COR-L47 (cell line): ENCODE data around the gene RTKN.
"Not testable (repeated sequence)": the region's sequence is repeated elsewhere in the genome, so short reads cannot be mapped to it uniquely, and the experiment has no call there.

Source experiments
- DNase-seq: peaks from one replicate; lab custom pipeline; 2025; lab: John Stamatoyannopoulos, UW

RTKN gene

GRCh38 chr2:74441690-74442482 lies at the start of gene RTKN:
TSS of gene RTKN (minus strand) at chr2:74441937. CDS start at chr2:74441816, 121 bp downstream.
- peak; percentile 41 for DNase-seq

GRCh38 chr2:74489906-74490305 lies 48.2 kb upstream of the RTKN start:
- no peak for DNase-seq

- no peak for DNase-seq
Measured at GRCh38 chr2:74488643-74489481, 47.1 kb upstream of the RTKN start.

GRCh38 chr2:74486141-74486540 lies 44.4 kb upstream of the RTKN start:
- DNase-seq, result no peak

- not testable (repeated sequence) for DNase-seq
Measured at GRCh38 chr2:74483675-74484164, 42.0 kb upstream of the RTKN start.

- DNase-seq, result peak; percentile 94
Measured at GRCh38 chr2:74482801-74483674, 41.3 kb upstream of the RTKN start, which contains the start of the genes CCDC142 and TTC31. TSS of gene CCDC142 (minus strand) at chr2:74482998. CDS start at chr2:74482837, 161 bp downstream. TSS of gene TTC31 (plus strand) at chr2:74483081. CDS start at chr2:74483096, 15 bp downstream.

- peak; percentile 59 for DNase-seq
Measured at GRCh38 chr2:74481961-74482800, 40.4 kb upstream of the RTKN start.

GRCh38 chr2:74481431-74481830 lies 39.7 kb upstream of the RTKN start:
- DNase-seq, result no peak

GRCh38 chr2:74474899-74475298 lies 33.2 kb upstream of the RTKN start:
- no peak for DNase-seq

GRCh38 chr2:74474481-74474880 lies 32.7 kb upstream of the RTKN start:
- no peak for DNase-seq

- no peak for DNase-seq
Measured at GRCh38 chr2:74472945-74473258, 31.2 kb upstream of the RTKN start.

GRCh38 chr2:74472086-74472944 lies 30.6 kb upstream of the RTKN start, which contains the start of gene MRPL53:
TSS of gene MRPL53 (minus strand) at chr2:74472680. CDS start at chr2:74472660, 20 bp downstream.
- peak; percentile 92 for DNase-seq

GRCh38 chr2:74471332-74472065 lies 29.8 kb upstream of the RTKN start:
- DNase-seq, result no peak

GRCh38 chr2:74470742-74471141 lies 29.0 kb upstream of the RTKN start:
- DNase-seq, result not testable (repeated sequence)

- no peak for DNase-seq
Measured at GRCh38 chr2:74464406-74464805, 22.7 kb upstream of the RTKN start.

- no peak for DNase-seq
Measured at GRCh38 chr2:74462786-74463105, 21.0 kb upstream of the RTKN start.

GRCh38 chr2:74462054-74462785 lies 20.5 kb upstream of the RTKN start:
- DNase-seq, result no peak

- no peak for DNase-seq
Measured at GRCh38 chr2:74461187-74462053, 19.7 kb upstream of the RTKN start.
